Fibroblast of pulmonary artery (primary cell): Measurements from ENCODE around the gene MGAT1.

Experiments
- DNase-seq: peaks from one replicate; pipeline ENCODE4 v3.0.0-alpha.2; 2010; ENCODE audit warnings: low read depth
- H3K4me3 ChIP-seq: replicated peaks from 2 replicates; pipeline ENCODE4 v1.5.1; 2011; ENCODE audit warnings: low read depth, mild to moderate bottlenecking, control low read depth, low read length, moderate library complexity
- TF ChIP-seq, protein P1 (sequence below): IDR thresholded peaks from 2 replicates; pipeline ENCODE4 v1.5.1; 2011; ENCODE audit warnings: mild to moderate bottlenecking, control low read depth, low read length, inconsistent platforms; ENCODE audit errors: missing control alignments

Gene MGAT1

DNA sequence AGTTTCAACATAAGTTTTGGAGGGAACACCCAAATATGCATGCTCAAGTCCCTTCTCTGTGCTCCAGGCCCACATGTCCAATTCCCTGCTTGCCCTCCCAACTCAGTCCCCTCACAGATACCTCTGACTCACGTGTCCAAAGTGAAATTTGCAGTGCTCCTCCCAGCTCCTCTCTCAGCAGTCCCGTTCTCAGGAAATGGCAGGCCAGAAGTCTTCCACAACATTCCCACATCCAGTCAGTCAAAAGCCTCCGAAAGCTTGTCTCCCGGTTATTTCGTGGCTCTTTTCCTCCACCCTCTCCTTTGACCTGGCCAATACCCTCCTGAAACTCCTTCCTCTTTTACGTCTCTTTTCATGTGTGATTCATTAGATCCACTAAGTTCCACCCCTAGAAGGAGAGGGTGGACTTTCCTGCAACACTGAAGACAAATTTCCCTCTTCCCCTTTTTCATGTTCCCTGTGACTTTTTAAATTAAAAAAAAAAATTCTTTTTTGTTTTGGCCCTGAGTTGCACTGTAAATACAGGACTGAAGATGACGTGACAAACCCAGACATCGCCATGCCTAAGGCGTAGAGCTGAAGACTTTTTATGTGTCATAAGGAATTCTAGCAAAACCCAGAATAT lies 12.8 kb upstream of the MGAT1 start:
- no peak for DNase-seq
- H3K4me3 ChIP-seq, result no peak overlapping the region
- TF ChIP-seq, protein P1, sequence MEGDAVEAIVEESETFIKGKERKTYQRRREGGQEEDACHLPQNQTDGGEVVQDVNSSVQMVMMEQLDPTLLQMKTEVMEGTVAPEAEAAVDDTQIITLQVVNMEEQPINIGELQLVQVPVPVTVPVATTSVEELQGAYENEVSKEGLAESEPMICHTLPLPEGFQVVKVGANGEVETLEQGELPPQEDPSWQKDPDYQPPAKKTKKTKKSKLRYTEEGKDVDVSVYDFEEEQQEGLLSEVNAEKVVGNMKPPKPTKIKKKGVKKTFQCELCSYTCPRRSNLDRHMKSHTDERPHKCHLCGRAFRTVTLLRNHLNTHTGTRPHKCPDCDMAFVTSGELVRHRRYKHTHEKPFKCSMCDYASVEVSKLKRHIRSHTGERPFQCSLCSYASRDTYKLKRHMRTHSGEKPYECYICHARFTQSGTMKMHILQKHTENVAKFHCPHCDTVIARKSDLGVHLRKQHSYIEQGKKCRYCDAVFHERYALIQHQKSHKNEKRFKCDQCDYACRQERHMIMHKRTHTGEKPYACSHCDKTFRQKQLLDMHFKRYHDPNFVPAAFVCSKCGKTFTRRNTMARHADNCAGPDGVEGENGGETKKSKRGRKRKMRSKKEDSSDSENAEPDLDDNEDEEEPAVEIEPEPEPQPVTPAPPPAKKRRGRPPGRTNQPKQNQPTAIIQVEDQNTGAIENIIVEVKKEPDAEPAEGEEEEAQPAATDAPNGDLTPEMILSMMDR, result no peak

DNA sequence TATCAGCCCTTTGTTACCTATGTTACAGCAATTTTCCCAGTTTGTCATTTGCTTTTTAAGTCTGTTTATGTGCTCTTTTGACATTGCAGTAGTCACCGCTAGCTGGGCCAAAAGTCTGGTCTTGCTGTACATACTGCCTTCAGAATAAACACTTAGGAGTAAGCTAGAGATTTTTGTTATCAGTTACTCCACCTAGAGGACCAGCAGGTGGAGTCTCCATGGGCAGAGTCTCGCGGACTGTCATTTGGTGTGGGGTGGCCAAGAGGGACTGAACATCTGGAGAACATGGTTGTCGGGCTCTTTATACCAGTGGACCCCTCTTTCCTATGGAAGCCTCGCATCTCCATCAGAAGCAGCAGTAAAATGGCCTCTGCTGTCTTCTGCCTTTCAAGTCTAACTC lies 10.8 kb upstream of the MGAT1 start:
- no peak for DNase-seq
- no peak overlapping the region for H3K4me3 ChIP-seq
- TF ChIP-seq, protein P1, result no peak

DNA sequence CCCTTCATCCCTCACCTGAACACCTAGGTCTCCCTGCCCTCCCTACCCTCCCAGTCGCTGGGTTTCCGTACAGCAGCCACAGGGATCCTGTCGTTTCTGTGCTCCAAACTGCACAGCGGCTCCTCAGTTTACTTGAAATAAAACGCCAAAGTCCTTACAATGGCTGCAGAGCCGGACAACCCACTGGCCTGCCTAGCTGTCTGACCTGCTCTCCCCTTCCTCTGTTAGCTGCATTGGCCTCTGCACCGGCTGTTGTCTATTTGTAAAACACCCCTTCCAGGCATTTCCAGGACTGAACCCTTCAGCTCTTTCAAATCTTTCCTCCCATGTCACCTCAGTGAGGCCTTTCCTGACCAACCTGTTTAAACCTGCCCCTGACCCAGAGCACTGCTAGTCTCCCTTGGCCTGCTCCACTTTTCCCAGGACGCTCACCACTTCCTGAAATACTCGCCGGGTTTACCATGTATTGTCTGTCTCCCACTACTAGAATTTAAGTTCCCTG lies 9.1 kb upstream of the MGAT1 start:
- TF ChIP-seq, protein P1, result no peak
- no peak for DNase-seq
- no peak overlapping the region for H3K4me3 ChIP-seq

DNA sequence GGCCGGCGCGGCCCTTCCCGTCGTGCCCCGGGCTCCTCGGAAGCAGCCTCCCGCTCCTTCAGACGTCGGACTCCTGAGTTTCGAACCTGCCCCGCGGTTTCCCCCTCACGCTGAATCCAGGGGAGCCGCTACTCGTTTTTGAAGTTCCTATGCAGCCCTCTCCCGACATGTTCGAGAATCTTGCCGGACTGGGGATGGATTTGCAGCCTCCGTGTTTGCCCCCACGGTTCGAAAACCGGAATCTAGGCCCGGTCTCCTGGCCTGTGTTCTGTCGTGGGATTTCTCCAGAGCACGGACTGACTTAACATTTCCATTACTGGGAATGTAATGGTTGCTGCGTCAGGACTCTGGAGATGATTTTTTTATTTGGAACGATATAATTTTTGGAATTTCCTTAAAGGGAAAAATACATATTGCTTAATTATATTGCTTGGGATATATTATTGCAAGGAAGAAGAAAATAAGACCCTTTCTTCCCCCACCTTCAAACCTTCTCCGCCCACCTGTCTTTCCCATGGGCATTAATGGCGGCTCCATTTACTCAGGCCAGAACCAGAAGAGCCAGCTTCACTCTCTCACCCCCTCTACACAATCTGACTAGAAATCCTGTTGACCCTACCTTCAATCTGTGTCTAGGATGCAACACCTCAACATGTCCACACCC lies 8.5 kb upstream of the MGAT1 start:
- H3K4me3 ChIP-seq, result peak overlapping the region; percentile 81
- TF ChIP-seq, protein P1, result no peak
- DNase-seq, result peak; percentile 31

DNA sequence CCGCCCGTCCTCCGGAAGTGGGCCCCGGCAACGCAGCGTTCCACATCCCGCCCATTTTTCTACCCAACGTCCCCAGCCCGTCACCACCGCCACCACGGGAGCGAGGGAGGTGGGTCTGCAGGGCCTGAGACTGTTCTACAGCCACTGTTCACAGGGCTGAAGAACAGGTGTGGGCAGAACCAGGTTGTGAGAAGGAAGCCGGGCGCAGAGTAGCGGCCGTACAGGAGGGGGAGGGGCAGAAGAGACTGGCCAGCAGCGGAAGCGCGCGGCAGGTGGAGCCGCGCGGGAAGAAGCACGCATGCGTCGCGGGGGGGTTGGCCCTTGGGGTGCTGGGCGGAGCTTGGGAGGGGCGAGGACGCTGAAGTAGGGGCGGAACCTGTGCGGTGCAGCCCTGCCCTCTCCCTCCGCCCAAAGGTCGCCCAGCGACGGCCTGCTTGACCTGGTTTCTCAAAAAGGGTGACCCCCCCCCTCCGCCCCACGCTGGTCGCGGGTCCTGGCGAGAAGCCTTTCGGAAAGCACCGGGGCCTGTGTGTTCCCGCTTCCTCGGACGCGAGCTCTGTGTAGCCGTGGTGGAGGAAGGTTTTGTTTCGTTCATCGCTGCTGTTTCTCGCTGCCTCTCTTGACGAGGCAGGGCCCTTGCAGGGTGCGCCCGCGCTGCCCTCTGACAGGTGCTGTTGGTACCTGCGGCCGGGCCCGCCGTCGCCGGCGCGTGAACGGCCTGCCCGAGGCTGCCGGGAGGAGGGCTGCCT lies 7.8 kb upstream of the MGAT1 start:
- H3K4me3 ChIP-seq, result peak overlapping the region; percentile 81
- TF ChIP-seq, protein P1, result no peak
- peak; percentile 95 for DNase-seq

DNA sequence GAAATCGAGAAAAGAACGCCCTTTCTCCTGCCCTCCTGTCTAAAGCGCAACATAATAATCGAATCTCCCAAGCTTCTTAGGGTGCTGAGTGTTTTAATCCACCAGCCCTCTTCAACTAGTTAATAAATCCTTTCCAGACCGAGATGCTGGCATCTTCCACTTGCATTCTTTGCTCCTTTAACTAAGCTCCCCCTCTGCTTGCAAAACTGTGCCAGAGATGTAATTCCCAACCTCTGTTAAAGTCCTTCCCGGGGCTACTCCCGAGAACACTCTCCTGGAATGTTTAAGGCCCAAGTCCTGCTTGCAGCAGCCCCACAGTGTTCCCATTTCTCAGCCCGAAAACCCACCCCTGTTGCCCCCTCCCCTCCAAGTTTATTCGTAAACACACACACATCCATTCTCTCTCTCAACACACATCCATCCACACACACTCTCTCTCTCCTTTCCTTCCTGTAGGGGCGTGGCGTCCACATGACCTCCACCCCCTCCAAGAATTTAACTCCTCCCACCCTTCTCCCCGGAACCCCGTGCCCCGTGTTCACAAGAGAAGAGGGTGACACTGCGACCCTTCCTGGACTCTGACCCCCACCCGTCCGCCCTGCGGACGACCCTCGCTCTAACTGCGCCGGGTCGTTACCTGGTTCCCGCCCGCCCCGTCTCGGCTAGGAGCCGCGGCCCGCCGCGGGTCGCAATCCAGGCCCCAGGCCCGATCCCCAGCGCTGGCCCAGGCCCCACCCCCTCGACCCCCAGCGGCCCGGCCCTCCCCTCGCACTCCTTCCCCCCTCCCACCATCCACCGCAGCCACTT lies 7.0 kb upstream of the MGAT1 start:
- TF ChIP-seq, protein P1, result no peak
- H3K4me3 ChIP-seq, result peak overlapping the region; percentile 81
- DNase-seq, result peak; percentile 92
